ENCODE measurements around the gene CSTB. TPM values are rescaled to one million over a fixed set of nuclear protein-coding genes. Genes with fewer than 3 reads are reported as not detected.
A peak's percentile ranks its signal among the peaks of the same experiment; 100 is the strongest.

CSTB gene
- total RNA-seq, 1 experiment from 2014 or later: 40.7 TPM

GRCh38 chr21:43792406-43792805 lies 16.3 kb upstream of the CSTB start:
- no CpG with 5 or more reads among the region's 8 CpGs for WGBS (ENCODE audit: extremely low coverage, insufficient read length, low lambda C conversion rate)
- Histone ChIP-seq H2BK12ac (ENCODE audit: insufficient read length, low read depth, low read length) (no peak overlapping the region), H2BK15ac (ENCODE audit: low read depth, low read length) (no peak overlapping the region), H3K23ac (ENCODE audit: insufficient read length, low read depth, low read length) (no peak overlapping the region), H3T11ph (ENCODE audit: low read length) (no peak overlapping the region), H4K91ac (ENCODE audit: insufficient read length, low read depth, low read length) (no peak overlapping the region), H2BK120ac (ENCODE audit: low read depth, low read length, poor library complexity, severe bottlenecking) (no peak overlapping the region), H4K20me1 (ENCODE audit: control insufficient read depth, insufficient read depth, insufficient read length) (no peaks in the 10 kb centered on the region), H3K14ac (ENCODE audit: insufficient read depth, low read length) (no peak overlapping the region), H2BK20ac (ENCODE audit: low read depth, low read length, poor library complexity, severe bottlenecking) (no peak overlapping the region), H3K4ac (ENCODE audit: low read depth, low read length) (no peak overlapping the region), H3K79me2 (ENCODE audit: insufficient read depth, low read length) (peaks cover 14% of the 10 kb centered on the region; the same call in 1 of the 2 replicates), H3K23me2 (ENCODE audit: insufficient read length, low read depth, low read length, poor library complexity, severe bottlenecking) (peaks cover 9% of the 10 kb centered on the region), H2AK5ac (ENCODE audit: insufficient read length, low read length) (no peak overlapping the region), H4K5ac (ENCODE audit: insufficient read length, low read depth, low read length) (no peak overlapping the region), H3K9me3 (ENCODE audit: control insufficient read depth, low read depth, low read length) (no peaks in the 10 kb centered on the region), H3K18ac (ENCODE audit: insufficient read length, low read depth, low read length) (no peak overlapping the region), H3K79me1 (ENCODE audit: insufficient read depth, low read depth, low read length, poor library complexity, severe bottlenecking) (peaks cover 4% of the 10 kb centered on the region), H4K8ac (replicated peaks; ENCODE audit: insufficient read length, low read depth, low read length) (no peak overlapping the region), H3K9ac (ENCODE audit: extremely low read depth, insufficient read length, low read length) (no peak overlapping the region), H3K4me2 (ENCODE audit: insufficient read depth, insufficient read length, low read length) (no peak overlapping the region), H3K27me3 (ENCODE audit: insufficient read depth, low read length) (no peaks in the 10 kb centered on the region), H3K56ac (ENCODE audit: insufficient read length, low read depth, low read length) (no peak overlapping the region), H3K4me1 (ENCODE audit: insufficient read depth, low read length) (no peaks in the 10 kb centered on the region), H2BK5ac (ENCODE audit: insufficient read length, low read length) (no peak overlapping the region), H2AFZ (ENCODE audit: low read length) (no peak overlapping the region), H3K27ac (ENCODE audit: insufficient read length, low read depth, low read length) (no peak overlapping the region)
- Mint-ChIP-seq H3K4me1 (peaks cover 3 to 11% of the 10 kb centered on the region in 2 experiments), H3K27me3 (ENCODE audit: low read depth) (no peaks in the 10 kb centered on the region), H3K4me3 (peak overlapping the region in 1 of 2 experiments; percentile 66; a peak in 3 of 5 replicates), H3K9me3 (peaks cover 3% of the 10 kb centered on the region in 2 experiments; a peak in 2 of 5 replicates), H3K36me3 (ENCODE audit: insufficient read depth in 1 of 3, low read depth in 3 of 3) (peaks cover 49 to 74% (median 67%) of the 10 kb centered on the region in 3 experiments), H3K27ac (peak overlapping the region in 1 of 3 experiments; percentile 75; a peak in 1 of 7 replicates)
- DNase-seq: no peak
- TF ChIP-seq CTCF (conservative IDR thresholded peaks at IDR 0.05): no peak
